H9 (cell line): ENCODE data around the gene ZNF423. TPM values are rescaled to one million over a fixed set of nuclear protein-coding genes. Genes with fewer than 3 reads are reported as not detected.

Source experiments
- DNase-seq: peaks from one replicate; pipeline ENCODE4 v3.0.0-alpha.2; 2017
- H2AFZ ChIP-seq: one replicate; pipeline ENCODE4 v1.6.1; 2013; ENCODE audit warnings: mild to moderate bottlenecking, low read length, control low read depth, moderate library complexity
- H2AK5ac ChIP-seq: 2 replicates; pipeline ENCODE4 v1.6.1; 2013; ENCODE audit warnings: low read length, control low read depth, mixed read lengths; ENCODE audit not compliant: insufficient read length
- H2BK120ac ChIP-seq: one replicate; pipeline ENCODE4 v1.6.1; 2013; ENCODE audit warnings: low read depth, mild to moderate bottlenecking, low read length, control low read depth, inconsistent platforms; ENCODE audit not compliant: poor library complexity, severe bottlenecking
- H2BK12ac ChIP-seq: 2 replicates; pipeline ENCODE4 v1.6.1; 2013; ENCODE audit warnings: low read length, control low read depth, mixed read lengths, low read depth; ENCODE audit not compliant: insufficient read length
- H2BK15ac ChIP-seq: 2 replicates; pipeline ENCODE4 v1.6.1; 2013; ENCODE audit warnings: low read depth, low read length, control low read depth
- H2BK20ac ChIP-seq: one replicate; pipeline ENCODE4 v1.6.1; 2013; ENCODE audit warnings: low read depth, mild to moderate bottlenecking, low read length, control low read depth, inconsistent platforms; ENCODE audit not compliant: poor library complexity, severe bottlenecking
- H2BK5ac ChIP-seq: 2 replicates; pipeline ENCODE4 v1.6.1; 2013; ENCODE audit warnings: low read length, control low read depth, mixed read lengths; ENCODE audit not compliant: insufficient read length
- H3K14ac ChIP-seq: 2 replicates; pipeline ENCODE4 v1.6.1; 2013; ENCODE audit warnings: low read length, control low read depth; ENCODE audit not compliant: insufficient read depth
- H3K18ac ChIP-seq: 2 replicates; pipeline ENCODE4 v1.6.1; 2013; ENCODE audit warnings: low read depth, mild to moderate bottlenecking, mixed read lengths, low read length, control low read depth; ENCODE audit not compliant: insufficient read length
- H3K23ac ChIP-seq: 2 replicates; pipeline ENCODE4 v1.6.1; 2013; ENCODE audit warnings: low read length, control low read depth, mixed read lengths, low read depth; ENCODE audit not compliant: insufficient read length
- H3K23me2 ChIP-seq: 2 replicates; pipeline ENCODE4 v1.6.1; 2013; ENCODE audit warnings: low read depth, mild to moderate bottlenecking, mixed read lengths, low read length, control low read depth; ENCODE audit not compliant: insufficient read length, poor library complexity, severe bottlenecking
- H3K27ac ChIP-seq: 2 replicates; pipeline ENCODE4 v1.5.1; 2013; ENCODE audit warnings: low read length, control low read depth, mixed read lengths, low read depth; ENCODE audit not compliant: insufficient read length
- H3K27me3 ChIP-seq: 2 replicates; pipeline ENCODE4 v1.6.1; 2013; ENCODE audit warnings: low read length, control low read depth, inconsistent platforms; ENCODE audit not compliant: insufficient read depth
- H3K4ac ChIP-seq: 2 replicates; pipeline ENCODE4 v1.6.1; 2013; ENCODE audit warnings: low read depth, mild to moderate bottlenecking, control low read depth, inconsistent platforms, low read length, moderate library complexity
- H3K4me1 ChIP-seq: 2 replicates; pipeline ENCODE4 v1.6.1; 2013; ENCODE audit warnings: low read length, control low read depth, inconsistent platforms; ENCODE audit not compliant: insufficient read depth
- H3K4me2 ChIP-seq: 2 replicates; pipeline ENCODE4 v1.6.1; 2013; ENCODE audit warnings: low read length, control low read depth, mixed read lengths; ENCODE audit not compliant: insufficient read length, insufficient read depth
- H3K56ac ChIP-seq: 2 replicates; pipeline ENCODE4 v1.6.1; 2013; ENCODE audit warnings: low read depth, mild to moderate bottlenecking, mixed read lengths, low read length, control low read depth; ENCODE audit not compliant: insufficient read length
- H3K79me1 ChIP-seq: 2 replicates; pipeline ENCODE4 v1.6.1; 2013; ENCODE audit warnings: low read depth, mild to moderate bottlenecking, moderate library complexity, low read length, control low read depth, inconsistent platforms; ENCODE audit not compliant: insufficient read depth, poor library complexity, severe bottlenecking
- H3K79me2 ChIP-seq: 2 replicates; pipeline ENCODE4 v1.6.1; 2013; ENCODE audit warnings: low read length, control low read depth, inconsistent platforms; ENCODE audit not compliant: insufficient read depth
- H3K9ac ChIP-seq: 2 replicates; pipeline ENCODE4 v1.6.1; 2013; ENCODE audit warnings: low read length, control low read depth, mixed read lengths; ENCODE audit not compliant: insufficient read length; ENCODE audit errors: extremely low read depth
- H3K9me3 ChIP-seq: one replicate; pipeline ENCODE4 v1.6.1; 2013; ENCODE audit warnings: low read depth, low read length, inconsistent platforms; ENCODE audit not compliant: control insufficient read depth
- H3T11ph ChIP-seq: one replicate; pipeline ENCODE4 v1.6.1; 2013; ENCODE audit warnings: mild to moderate bottlenecking, low read length, control low read depth, inconsistent platforms
- H4K20me1 ChIP-seq: one replicate; pipeline ENCODE4 v1.6.1; 2013; ENCODE audit not compliant: control insufficient read depth, insufficient read length, insufficient read depth
- H4K5ac ChIP-seq: 2 replicates; pipeline ENCODE4 v1.6.1; 2013; ENCODE audit warnings: low read depth, mild to moderate bottlenecking, mixed read lengths, low read length, control low read depth; ENCODE audit not compliant: insufficient read length
- H4K8ac ChIP-seq: replicated peaks from 2 replicates; pipeline ENCODE4 v1.6.1; 2013; ENCODE audit warnings: low read length, control low read depth, mixed read lengths, low read depth; ENCODE audit not compliant: insufficient read length
- H4K91ac ChIP-seq: 2 replicates; pipeline ENCODE4 v1.6.1; 2013; ENCODE audit warnings: low read depth, mild to moderate bottlenecking, moderate library complexity, mixed read lengths, low read length, control low read depth; ENCODE audit not compliant: insufficient read length
- H3K27ac Mint-ChIP-seq, 3 experiments: 2 replicates in 2 of 3; 3 replicates in 1 of 3; pipeline ENCODE4 v1.8.0; 2020 to 2021; ENCODE audit warnings: mixed read lengths in 3 of 3, mild to moderate bottlenecking in 1 of 3, moderate library complexity in 1 of 3
- H3K27me3 Mint-ChIP-seq: 2 replicates; pipeline ENCODE4 v1.8.0; 2021; ENCODE audit warnings: low read depth, mild to moderate bottlenecking, moderate library complexity, mixed read lengths
- H3K36me3 Mint-ChIP-seq, 3 experiments: 2 replicates in 2 of 3; 3 replicates in 1 of 3; pipeline ENCODE4 v1.8.0; 2020 to 2021; ENCODE audit warnings: low read depth in 3 of 3, mixed read lengths in 3 of 3; ENCODE audit not compliant: insufficient read depth in 1 of 3
- H3K4me1 Mint-ChIP-seq, 2 experiments: 2 replicates each; pipeline ENCODE4 v1.8.0; 2020; ENCODE audit warnings: mixed read lengths in 2 of 2
- H3K4me3 Mint-ChIP-seq, 2 experiments: 2 replicates in 1 of 2; 3 replicates in 1 of 2; pipeline ENCODE4 v1.8.0; 2020 to 2021; ENCODE audit warnings: mild to moderate bottlenecking in 2 of 2, mixed read lengths in 2 of 2, moderate library complexity in 1 of 2
- H3K9me3 Mint-ChIP-seq, 2 experiments: 2 replicates in 1 of 2; 3 replicates in 1 of 2; pipeline ENCODE4 v1.8.0; 2020; ENCODE audit warnings: mild to moderate bottlenecking in 2 of 2, mixed read lengths in 2 of 2, moderate library complexity in 1 of 2
- CTCF ChIP-seq: fragments of 200-600 bp; sonication (generic); conservative IDR thresholded peaks from 3 replicates; pipeline ENCODE4 v1.8.0; 2021; ENCODE audit warnings: antibody characterized with exemption, mild to moderate bottlenecking
- WGBS: extraction: QIAGEN DNeasy Blood & Tissue Kit; methylation state at CpG from one replicate; pipeline ENCODE4 v1.1.7; 2013; ENCODE audit warnings: missing lambda C conversion rate, low lambda C conversion rate, mixed read lengths; ENCODE audit not compliant: insufficient read length; ENCODE audit errors: extremely low coverage; 5-methylcytosine and 5-hydroxymethylcytosine counted together
- total RNA-seq: library from RNA; stranded (reverse); gene quantifications from 2 replicates; pipeline ENCODE4 v1.2.1, GENCODE V29; 2021

ZNF423 gene
- total RNA-seq, 1 experiment from 2014 or later: 51.5 TPM

DNA sequence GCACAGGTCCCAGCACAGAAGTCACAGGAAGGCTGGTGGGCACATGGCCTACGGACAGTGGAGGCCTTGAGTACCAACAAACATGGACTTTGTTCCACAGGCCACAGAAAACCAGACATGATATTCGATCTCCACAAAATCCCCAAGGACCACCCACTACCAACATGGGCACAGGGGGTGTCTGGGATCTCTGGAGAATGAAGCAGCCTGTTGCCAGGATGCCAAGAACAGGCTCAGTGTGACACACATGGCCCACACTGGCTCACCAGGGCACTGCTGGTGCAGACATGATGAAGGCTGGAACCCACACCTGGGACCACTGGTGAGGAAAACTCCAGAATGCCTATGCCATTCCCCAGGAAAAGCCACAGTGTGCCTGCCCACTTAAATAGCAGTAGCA lies 362.1 kb downstream of the ZNF423 start:
- peaks cover 2% of the 10 kb centered on the region; the same call in 1 of the 2 replicates for H3K27me3 Mint-ChIP-seq

More for the DNA sequence above, 362.1 kb downstream of the ZNF423 start:
- H2BK15ac ChIP-seq: no peak overlapping the region
- no peak overlapping the region for H2BK120ac ChIP-seq
- no peak overlapping the region for H3K18ac ChIP-seq
- H2BK20ac ChIP-seq: no peak overlapping the region
- no peak overlapping the region for H2BK5ac ChIP-seq
- no peak overlapping the region for H2AFZ ChIP-seq
- no peaks in the 10 kb centered on the region for H3K23me2 ChIP-seq
- no peak overlapping the region for H4K5ac ChIP-seq
- H3K9me3 ChIP-seq: no peaks in the 10 kb centered on the region
- H3K27me3 ChIP-seq: no peaks in the 10 kb centered on the region
- no peak for TF ChIP-seq CTCF
- H3K79me1 ChIP-seq: no peaks in the 10 kb centered on the region
- no peak overlapping the region for H3K4me2 ChIP-seq
- H3K14ac ChIP-seq: no peak overlapping the region
- H3K79me2 ChIP-seq: no peaks in the 10 kb centered on the region
- no peak overlapping the region for H4K8ac ChIP-seq
- Mint-ChIP-seq H3K36me3 (peaks cover 0 to 8% (median 7%) of the 10 kb centered on the region in 3 experiments; a peak in 5 of 7 replicates), H3K4me3 (no peak overlapping the region), H3K9me3 (no peaks in the 10 kb centered on the region; a peak in 1 of 5 replicates), H3K4me1 (peaks cover 11 to 19% of the 10 kb centered on the region in 2 experiments), H3K27ac (no peak overlapping the region)
- no peaks in the 10 kb centered on the region for H3K4me1 ChIP-seq
- H4K20me1 ChIP-seq: no peaks in the 10 kb centered on the region
- no peak overlapping the region for H3K23ac ChIP-seq
- no peak overlapping the region for H2AK5ac ChIP-seq
- H3K27ac ChIP-seq: no peak overlapping the region
- H3K56ac ChIP-seq: no peak overlapping the region
- H4K91ac ChIP-seq: no peak overlapping the region
- no peak overlapping the region for H3T11ph ChIP-seq
- H3K9ac ChIP-seq: no peak overlapping the region
- no CpG with 5 or more reads among the region's 2 CpGs for WGBS
- no peak for DNase-seq
- no peak overlapping the region for H3K4ac ChIP-seq
- no peak overlapping the region for H2BK12ac ChIP-seq
